Vagina (tissue), 2 donors: Measurements from ENCODE around the gene NCKAP1.

Experiments used
- CTCF ChIP-seq, 3 experiments: fragments of 450-650 bp in 2 of 3; fragments of 200-600 bp in 1 of 3; sonication (generic) in 1 of 3; IDR thresholded peaks; one replicate each; pipeline ENCODE4 v1.5.1; 2017 to 2019; ENCODE audit warnings: antibody characterized with exemption in 3 of 3, mild to moderate bottlenecking in 2 of 3, moderate library complexity in 2 of 3
- POLR2A ChIP-seq, 2 donors: fragments of 450-650 bp; IDR thresholded peaks; one replicate each; pipeline ENCODE4 v1.6.1; 2017; ENCODE audit warnings: antibody characterized with exemption in 2 of 2, mild to moderate bottlenecking in 2 of 2, moderate library complexity in 2 of 2
- POLR2AphosphoS5 ChIP-seq, 2 donors: sonication (generic); formaldehyde crosslinking; IDR thresholded peaks; one replicate each; pipeline ENCODE4 v1.9.0; 2017; ENCODE audit warnings: antibody characterized with exemption in 2 of 2, mild to moderate bottlenecking in 2 of 2, low read depth in 1 of 2; ENCODE audit not compliant: insufficient read depth in 1 of 2

GRCh38 chr2:183031911-183032794, 6.1 kb downstream of the NCKAP1 start:
- TF ChIP-seq POLR2A (IDR thresholded peaks at IDR 0.05): no peak
- no peak for TF ChIP-seq CTCF (IDR thresholded peaks at IDR 0.05)
- no peak for TF ChIP-seq POLR2AphosphoS5 (IDR thresholded peaks at IDR 0.05; ENCODE audit: insufficient read depth in 1 of 2, low read depth in 1 of 2)
